ENCODE measurements around the gene N4BP2.

Gene N4BP2

GRCh38 chr4:40200875-40201801, 144.5 kb downstream of the N4BP2 start:
- Histone ChIP-seq H3K4me3 (peak overlapping the region; percentile 5 to 38 (median 30)), H3K27ac (peak overlapping the region in 16 of 21 experiments; percentile 14 to 93 (median 72))

- Histone ChIP-seq H3K27ac (peak overlapping the region in 9 of 21 experiments; percentile 26 to 93 (median 82)), H3K4me3 (peak overlapping the region in 1 of 7 experiments; percentile 3)
Measured at GRCh38 chr4:40201898-40202297, 145.2 kb downstream of the N4BP2 start.

GRCh38 chr4:40202474-40202873, 145.8 kb downstream of the N4BP2 start:
- peak overlapping the region in 10 of 21 experiments; percentile 14 to 93 (median 75) for H3K27ac ChIP-seq
- H3K4me3 ChIP-seq, result peak overlapping the region in 2 of 7 experiments; percentile 3

- H3K4me3 ChIP-seq, result peak overlapping the region in 2 of 7 experiments; percentile 7 to 15
- H3K27ac ChIP-seq, result peak overlapping the region in 16 of 21 experiments; percentile 4 to 93 (median 68)
Measured at GRCh38 chr4:40204507-40205258, 148.0 kb downstream of the N4BP2 start.

GRCh38 chr4:40205259-40206198, 148.9 kb downstream of the N4BP2 start:
- H3K27ac ChIP-seq, result peak overlapping the region in 19 of 21 experiments; percentile 12 to 93 (median 66)
- peak overlapping the region in 4 of 7 experiments; percentile 7 to 19 (median 14) for H3K4me3 ChIP-seq

GRCh38 chr4:40206426-40206825, 149.8 kb downstream of the N4BP2 start:
- H3K4me3 ChIP-seq, result peak overlapping the region in 2 of 7 experiments; percentile 4 to 19
- H3K27ac ChIP-seq, result peak overlapping the region in 17 of 21 experiments; percentile 12 to 93 (median 67)
